ENCODE measurements around the gene TTC9C.
"Not testable (repeated sequence)": the region's sequence is repeated elsewhere in the genome, so short reads cannot be mapped to it uniquely, and the experiment has no call there.

TTC9C gene

DNA sequence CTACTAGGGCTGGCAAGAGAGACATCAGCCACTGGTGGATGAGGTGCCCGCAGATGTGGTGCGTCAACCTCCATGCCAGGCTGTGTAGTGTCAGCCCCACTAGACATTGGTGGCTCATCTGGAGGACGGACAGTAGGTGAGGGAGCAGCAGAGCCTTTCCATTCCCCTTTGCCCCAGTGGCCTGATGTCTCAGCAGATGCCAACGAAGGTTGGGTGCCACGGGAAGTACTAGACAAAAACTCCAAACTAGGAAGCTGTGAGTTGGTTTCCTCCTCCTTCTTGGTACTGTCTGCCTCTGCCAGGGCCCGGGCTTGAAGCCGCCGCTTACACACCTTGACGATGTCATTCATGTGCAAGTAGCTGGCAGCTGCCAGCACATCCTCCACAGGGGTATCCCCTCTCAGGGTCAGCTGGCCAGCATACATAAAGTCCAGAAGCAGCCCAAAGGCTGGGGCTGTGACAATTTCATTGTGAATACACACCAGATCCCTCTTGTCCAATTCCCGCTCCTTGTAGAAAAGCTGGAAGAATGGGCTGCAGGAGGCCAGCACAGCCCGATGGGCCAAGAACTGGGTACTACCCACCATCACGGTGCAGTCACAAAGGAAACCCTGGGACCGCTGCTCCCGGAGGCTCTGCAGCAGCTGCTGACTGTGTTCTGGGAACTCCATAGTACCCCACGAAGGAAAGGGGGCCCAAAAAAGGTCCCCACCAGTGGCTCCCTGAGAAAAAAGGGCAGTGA is 24.9 kb downstream of the TTC9C start:
- no peak for DNase-seq

DNA sequence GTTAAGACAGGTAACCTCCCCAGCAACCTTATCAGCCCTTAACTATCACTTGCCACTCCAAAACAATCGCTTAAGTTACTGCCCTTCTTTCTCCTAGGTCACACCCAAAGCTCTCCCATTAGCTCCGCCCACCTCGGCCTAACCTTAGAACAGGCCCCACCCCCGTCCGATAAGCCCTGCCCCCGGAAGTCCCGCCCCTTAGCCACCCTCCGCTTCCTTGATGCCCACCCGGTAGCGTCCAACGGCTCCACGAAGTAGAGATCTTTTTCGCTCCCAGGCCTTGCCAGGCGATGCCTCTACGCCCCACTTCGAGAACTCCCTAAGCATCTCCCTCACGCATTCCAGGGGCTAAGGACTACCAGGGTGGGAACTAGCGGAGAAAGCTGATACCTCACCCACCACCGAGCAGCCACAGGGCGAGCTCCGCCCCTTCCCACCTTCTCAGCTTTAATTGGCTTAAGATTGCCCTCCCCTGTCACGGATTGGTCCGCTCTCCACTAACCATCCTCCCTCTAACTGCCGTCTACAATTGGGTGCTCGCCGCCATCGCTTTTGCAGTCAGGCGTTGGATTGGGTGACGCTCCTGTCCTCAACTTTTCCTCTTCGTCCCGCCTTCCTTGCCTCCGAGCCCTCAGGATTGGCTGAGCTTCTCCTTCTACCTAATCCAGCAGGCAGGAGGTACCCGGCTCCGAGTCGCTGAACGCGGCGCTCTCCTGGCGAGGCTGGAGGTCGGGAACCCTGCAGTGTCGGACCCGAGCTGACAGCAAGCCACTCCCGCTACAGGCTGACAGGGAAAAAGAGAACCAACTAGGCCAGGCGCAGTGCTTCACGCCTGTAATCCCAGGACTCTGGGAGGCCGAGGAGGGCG is 25.7 kb downstream of the TTC9C start, which contains the start of gene ZBTB3:
Gene ZBTB3 (minus strand): TSS at position 425 of the 868 bp plus-strand sequence. CDS start 496 bp downstream, outside the sequence.
- DNase-seq, result peak; percentile 94

DNA sequence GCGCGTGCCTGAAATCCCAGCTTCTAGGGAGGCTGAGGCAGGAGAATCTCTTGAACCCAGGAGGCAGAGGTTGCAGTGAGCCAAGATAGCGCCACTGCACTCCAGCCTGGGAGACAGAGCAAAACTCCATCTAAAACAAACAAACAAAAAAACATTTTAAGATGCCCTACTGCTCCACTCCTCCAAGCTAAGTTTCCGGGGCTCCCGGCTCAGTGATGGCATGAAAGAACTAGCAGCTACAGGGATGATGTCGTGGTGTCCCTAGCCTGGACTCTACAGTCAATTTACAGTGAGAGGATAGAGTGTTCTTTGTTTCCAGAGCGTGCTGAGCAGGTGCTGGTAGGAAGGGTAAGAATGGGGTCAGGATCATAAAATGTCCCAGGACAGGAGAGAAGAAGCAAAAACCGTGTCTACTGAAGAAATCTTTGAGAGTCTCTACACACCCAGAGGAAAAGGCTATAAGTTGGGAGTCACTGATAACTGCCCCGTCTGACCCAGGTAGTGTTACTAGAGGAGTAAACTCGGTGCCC is 26.9 kb downstream of the TTC9C start:
- DNase-seq, result no peak

DNA sequence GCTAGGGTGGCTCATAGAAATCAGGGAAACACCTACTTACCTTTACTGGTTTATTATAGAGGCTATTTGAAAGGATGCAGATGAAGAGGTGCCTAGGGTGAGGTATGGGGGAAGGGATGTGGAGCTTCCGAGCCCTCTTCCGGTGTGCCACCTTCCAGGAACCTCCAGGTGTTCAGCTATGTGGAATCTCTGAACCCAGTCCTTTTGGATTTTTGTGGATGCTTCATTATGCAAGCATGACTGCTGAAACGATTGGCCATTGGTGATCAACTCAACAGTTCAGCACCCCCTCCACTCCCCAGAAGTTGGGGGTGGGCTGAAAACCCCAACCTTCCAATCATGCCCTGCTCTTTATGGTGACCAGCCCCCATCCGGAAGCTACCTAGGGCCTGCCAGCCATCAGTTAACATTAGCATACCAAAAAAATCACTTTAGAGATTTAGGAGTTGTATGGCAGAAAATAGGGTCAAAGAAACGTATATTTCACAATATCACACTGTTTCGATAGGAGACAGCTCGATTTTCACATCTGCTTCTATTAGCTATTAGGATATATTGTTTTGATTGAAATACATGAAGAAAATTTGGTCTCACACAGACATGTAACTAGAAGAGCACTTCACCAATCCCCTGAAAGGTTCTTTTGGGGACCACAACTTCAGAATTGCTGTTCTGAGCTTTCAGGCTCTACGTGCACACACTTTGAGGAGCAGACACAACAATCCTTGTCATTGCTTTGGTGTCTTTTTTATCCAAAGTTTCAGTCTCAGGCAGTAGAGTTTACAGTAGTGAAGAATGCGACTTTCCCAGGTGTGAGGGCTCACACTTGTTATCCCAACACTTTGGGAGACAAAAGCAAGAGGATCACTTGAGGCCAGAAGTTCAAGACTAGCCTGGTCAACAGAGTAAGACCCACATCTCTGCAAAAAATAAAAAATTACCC is 29.8 kb downstream of the TTC9C start:
- DNase-seq, result no peak

DNA sequence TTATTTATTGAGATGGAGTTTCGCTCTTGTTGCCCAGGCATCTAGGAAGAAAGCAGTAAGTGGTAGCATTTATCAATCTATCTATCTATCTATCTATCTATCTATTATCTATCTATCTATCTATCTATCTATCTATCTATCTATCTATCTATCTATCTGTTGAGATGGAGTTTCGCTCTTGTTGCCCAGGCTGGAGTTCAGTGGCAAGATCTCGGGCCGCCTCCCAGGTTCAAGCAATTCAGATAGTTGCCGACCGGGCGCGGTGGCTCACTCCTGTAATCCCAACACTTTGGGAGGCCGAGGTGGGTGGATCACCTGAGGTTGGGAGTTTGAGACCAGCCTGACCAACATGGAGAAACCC is 32.6 kb downstream of the TTC9C start:
- DNase-seq, result not testable (repeated sequence)

DNA sequence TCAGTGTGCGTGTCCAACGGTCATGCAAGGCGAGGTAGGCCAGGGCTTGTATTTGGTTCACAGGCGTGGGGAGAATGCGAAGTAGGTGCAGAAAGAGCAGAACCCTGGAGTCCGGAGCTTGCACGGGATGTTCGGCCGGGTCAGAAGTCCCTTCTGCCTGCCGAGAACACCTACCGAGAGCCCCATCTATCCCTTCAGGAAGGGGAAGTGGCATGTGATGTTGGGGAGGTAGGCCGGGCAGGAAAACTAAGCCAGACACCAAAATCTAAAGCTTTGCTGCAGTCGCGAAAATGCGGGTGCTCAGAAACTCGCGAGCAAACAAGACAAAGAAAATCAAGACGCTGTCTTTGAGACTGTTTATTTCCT is 42.5 kb downstream of the TTC9C start:
- DNase-seq, result no peak

DNA sequence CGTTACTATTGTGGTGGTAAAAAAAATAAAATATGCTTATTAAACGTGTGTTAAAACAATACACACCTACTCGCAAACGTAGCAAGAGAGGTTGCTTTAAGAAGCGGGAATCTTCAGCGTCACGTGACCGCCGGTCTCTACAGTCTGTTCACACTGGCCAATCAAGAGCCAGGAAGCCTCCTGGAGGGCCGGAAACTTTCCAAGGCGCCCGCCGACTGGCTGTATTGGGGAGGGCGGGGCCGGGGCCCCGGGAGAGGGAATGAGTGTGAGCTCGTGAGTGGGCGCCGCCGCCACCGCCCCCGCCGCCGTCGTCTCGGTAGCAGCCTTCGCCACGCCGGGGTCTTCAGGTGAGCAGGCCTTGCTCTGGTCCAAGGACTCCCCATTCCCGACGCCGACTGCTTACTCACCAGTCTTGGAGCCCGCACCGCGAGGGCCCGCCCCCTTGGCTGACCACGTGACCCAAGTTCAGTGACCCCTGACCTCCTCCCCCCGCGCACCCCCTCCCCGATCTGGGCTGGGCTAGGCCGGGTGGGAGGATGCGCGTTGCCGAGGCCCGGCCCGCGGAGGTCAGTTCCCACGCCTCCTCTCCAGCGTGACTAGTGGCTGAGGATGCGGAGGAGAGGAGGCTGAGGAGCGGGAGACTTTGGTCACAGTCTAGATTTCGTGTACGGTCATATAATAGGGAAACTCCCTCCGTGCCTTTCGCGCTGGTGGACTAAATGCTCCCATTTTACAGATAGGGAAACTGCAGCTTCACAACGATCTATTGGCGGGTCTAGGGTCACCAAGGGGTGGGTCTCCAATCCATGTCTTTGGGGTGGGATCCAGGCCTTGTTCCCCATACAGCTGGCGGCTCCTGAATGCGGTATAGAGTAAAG is 43.1 kb downstream of the TTC9C start, which contains the start of gene TAF6L:
Gene TAF6L (plus strand): TSS at position 253 of the 878 bp plus-strand sequence. CDS start 4,388 bp downstream, outside the sequence.
- peak; percentile 91 for DNase-seq

DNA sequence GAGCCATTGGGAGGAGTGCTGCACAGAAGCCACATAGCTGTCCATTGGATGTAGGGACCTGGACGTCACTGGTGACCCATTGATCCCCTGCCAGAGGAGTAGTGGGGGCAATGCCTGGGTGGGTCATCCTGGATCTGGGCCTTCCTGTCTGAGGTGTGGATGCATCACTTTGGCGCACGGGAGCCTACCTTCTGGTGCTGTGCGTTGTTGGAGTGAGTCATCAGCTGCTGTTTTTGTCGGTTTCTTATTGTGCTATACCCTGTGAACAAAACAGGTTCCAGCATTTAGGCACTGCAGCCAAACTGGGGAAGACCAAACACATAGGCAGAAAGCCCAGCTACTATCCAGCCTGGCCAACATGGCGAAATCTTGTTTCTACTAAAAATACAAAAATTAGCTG is 46.1 kb downstream of the TTC9C start:
- DNase-seq, result no peak

DNA sequence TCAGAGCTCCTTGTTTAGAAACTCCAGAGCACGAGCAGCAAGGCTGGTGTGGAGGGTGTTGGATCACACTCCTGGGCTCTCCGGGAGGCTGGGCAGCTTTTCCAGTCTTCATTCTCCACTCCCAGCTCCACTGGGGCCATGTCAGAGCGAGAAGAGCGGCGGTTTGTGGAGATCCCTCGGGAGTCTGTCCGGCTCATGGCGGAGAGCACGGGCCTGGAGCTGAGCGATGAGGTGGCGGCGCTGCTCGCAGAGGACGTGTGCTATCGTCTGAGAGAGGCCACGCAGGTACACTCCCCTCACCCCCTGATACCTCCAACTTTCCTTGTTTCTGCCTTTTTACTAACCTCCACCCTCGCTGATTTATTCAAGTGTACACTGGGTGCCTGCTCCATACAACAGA is 47.4 kb downstream of the TTC9C start:
- no peak for DNase-seq

DNA sequence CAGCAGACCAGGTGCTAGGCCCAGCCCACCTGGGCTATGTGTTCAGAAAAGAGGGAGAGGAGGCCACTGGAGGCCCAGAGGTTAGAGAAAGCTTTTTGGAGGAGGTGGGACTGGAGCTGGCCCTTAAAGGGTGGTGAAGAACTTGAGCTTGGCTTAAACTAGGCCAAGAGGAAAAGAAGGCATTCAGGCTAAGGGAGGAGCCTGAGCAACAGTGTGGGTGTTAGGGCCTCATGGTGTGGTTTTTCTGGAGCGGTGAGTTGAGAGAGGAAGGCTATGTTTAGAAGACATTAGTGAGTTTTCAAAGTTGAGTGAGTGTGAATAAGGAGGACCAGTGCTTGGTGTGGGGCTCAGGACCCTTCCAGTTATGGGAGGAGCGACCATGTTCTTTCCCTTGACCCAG is 49.1 kb downstream of the TTC9C start:
- no peak for DNase-seq

DNA sequence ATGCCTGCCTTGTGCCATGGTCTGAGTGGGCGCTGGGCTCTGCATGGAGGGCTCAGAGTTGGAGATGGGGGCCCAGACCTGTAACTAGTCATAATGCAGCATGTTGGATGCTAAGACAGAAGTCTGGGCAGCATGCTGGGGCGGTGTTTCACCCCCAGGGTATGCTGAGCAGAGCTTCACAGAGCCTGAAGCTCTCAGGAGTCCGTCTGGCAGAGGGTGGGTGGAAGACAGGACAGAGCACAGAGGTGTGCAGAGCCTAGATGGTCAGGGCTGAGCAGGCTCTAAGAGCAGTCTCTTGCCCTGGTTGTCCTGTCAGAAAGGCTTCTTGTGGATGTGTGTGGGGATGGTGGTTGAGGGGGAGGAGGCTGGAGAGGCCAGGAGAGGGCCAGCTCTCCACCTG is 50.2 kb downstream of the TTC9C start:
- no peak for DNase-seq

DNA sequence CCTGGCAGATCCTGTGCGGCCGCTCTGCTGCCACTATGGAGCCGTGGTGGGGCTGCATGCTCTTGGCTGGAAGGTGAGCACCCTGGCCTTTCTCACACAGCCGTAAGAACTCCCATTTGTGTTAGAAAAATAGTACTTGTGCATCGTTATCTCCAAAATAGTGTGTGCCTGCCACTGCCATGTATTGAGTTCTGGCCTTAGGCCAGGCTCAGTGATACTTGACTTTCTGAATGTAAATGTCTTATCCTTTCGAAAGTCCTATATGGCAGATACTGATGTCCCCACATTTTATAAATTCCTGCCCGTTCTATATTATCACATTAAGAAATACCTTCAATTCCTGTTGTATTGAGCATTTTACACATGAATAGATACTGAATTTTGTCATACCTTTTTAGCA is 54.5 kb downstream of the TTC9C start:
- no peak for DNase-seq

DNA sequence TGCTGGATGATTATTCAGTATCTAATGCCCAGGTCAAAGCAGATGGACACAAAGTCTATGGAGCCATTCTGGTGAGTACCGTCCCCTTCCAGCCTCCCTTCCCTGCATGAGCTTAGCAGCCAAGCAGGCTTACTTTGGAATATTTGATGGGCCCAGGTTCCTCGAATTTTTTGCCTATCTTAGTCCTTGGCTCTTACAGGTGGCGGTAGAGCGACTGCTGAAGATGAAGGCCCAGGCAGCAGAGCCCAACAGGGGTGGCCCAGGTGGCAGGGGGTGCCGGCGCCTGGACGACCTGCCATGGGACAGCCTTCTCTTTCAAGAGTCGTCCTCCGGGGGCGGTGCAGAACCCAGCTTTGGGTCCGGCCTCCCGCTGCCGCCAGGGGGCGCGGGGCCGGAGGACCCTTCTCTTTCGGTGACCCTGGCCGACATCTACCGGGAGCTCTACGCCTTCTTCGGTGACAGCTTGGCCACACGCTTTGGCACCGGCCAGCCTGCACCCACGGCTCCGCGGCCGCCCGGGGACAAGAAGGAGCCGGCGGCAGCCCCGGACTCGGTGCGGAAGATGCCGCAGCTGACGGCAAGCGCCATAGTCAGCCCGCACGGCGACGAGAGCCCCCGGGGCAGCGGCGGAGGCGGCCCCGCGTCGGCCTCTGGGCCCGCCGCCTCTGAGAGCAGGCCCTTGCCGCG is 58.2 kb downstream of the TTC9C start:
- DNase-seq, result peak; percentile 82

DNA sequence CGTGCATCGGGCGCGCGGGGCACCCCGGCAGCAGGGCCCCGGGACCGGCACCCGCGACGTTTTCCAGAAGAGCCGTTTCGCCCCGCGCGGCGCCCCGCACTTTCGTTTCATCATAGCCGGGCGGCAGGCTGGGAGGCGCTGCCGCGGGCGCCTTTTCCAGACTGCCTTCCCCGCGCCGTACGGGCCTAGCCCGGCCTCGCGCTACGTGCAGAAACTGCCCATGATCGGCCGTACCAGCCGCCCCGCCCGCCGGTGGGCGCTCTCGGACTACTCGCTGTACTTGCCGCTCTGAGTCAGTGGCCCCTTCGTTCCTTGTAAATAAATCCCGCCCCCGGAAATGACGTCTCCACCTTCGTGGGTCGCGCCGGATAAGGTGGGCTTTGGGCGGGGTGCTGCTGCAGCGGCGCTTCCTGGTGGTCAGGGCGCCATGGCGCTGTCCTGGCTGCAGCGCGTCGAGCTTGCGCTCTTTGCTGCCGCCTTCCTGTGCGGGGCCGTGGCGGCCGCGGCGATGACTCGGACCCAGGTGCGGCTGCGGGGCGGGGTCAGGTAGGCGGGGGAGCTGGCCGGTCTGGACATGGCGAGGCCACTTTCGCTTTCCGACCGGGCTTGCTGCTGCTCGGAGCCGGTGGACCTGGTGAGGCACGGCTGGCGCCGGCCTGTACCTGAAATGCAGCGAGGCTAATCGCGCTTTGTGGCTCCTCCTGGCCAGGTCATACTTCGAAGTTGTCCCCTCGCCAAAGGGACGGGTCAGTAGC is 58.9 kb downstream of the TTC9C start, which contains the start of gene TMEM179B:
Gene TMEM179B (plus strand): TSS at position 398 of the 755 bp plus-strand sequence. CDS start 30 bp downstream, at position 428.
- peak; percentile 97 for DNase-seq

Data from stimulated activated CD4-positive, alpha-beta T cell treated with anti-CD3 and anti-CD28 coated beads, Interleukin-4, amount 100 ng/mL, for 1 hour (primary cell).